ENCODE measurements around the gene HDAC7. TPM values are rescaled to one million over a fixed set of nuclear protein-coding genes. Genes with fewer than 3 reads are reported as not detected.

Gene HDAC7
- total RNA-seq, 1 donor from 2014 or later, result 152 TPM

DNA sequence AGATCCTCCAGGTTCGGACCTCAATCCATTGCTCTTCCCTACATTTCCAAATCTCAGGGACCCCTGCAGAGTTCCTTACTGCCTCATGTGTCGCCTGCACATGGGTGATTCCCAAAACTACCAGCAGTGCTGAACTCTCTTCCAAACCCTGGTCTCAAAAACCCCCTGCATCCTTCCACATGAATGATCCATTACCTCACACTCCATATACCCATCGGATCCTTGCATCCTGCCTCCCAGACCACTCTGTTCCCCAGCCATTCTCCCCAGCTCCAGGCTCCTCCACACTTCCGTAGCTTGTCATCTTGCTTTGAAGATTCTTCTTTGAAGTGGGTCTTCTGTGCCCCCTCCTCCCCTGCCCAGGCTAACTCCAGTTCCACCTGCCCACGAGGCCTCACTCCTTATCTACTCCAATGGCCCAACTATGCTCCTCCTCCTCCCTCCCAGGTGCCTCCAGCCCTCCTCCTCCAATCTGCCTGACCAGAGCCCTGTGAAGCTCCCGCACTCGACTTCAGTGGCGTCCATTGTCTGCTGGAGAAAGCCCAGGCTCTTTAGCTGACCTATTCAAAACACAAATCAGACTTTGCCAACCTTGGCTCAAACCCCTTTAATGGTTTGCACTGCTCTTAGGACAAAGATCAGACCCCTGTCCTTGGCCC lies 74.8 kb downstream of the HDAC7 start:
- ATAC-seq (no peak), DNase-seq (ENCODE audit: low spot score) (no peak)
- intact Hi-C loops (cut with DNase I), result no loop called here

- intact Hi-C loops (cut with DNase I), result no loop called here
- DNase-seq (ENCODE audit: low spot score) (no peak), ATAC-seq (no peak)
These were observed 75.6 kb downstream of the HDAC7 start for GRCh38 chr12:47744005-47744651.

- DNase-seq (ENCODE audit: low spot score) (no peak), ATAC-seq (no peak)
- intact Hi-C loops (cut with DNase I), result no loop called here
These were observed 76.3 kb downstream of the HDAC7 start for GRCh38 chr12:47743311-47743860.

- no peak for ATAC-seq
- DNase-seq (ENCODE audit: low spot score), result no peak
- intact Hi-C loops (cut with DNase I), result no loop called here
These were observed 77.4 kb downstream of the HDAC7 start for GRCh38 chr12:47742253-47742825.

GRCh38 chr12:47741340-47741703 lies 78.4 kb downstream of the HDAC7 start:
- no peak for ATAC-seq
- intact Hi-C loops (cut with DNase I), result no loop called here
- DNase-seq (ENCODE audit: low spot score), result peak; percentile 89

DNA sequence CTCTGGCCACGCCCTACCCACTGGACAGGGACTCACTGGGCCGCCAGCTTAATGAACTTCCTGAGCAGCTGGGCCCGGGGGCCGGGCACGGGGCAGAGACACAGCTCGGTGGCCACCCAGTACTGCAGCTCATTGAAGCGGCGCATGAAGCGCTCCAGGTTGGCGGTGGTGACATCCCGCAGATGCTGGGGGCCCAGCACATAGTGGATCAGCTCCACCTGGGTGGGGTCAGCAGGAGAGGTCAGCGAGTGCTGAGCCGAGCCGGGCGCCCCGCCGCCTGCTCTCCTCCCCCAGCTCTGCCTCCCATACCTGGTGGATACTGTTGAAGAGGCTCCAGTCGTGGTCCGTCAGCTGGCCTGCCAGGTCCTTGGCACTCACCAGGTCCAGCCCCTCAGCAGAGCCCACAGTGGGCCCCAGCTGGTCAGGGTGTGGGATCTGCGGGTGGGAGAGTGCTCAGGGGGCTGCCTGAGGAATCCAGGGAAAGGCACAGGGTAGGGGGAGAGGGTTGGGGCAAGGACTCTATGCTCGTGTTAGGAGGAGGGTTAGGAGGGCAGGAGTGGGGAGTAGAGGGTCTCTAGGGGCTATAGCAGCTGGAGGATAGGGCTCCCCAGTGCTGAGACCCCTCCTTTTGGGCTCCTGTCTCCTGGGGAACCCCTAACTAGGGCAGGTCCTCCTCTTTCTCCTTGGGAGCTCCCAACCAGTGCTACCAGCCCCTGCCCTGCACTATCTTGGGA lies 78.9 kb downstream of the HDAC7 start:
- ATAC-seq (no peak), DNase-seq (ENCODE audit: low spot score) (no peak)
- intact Hi-C loops (cut with DNase I), result no loop called here

DNA sequence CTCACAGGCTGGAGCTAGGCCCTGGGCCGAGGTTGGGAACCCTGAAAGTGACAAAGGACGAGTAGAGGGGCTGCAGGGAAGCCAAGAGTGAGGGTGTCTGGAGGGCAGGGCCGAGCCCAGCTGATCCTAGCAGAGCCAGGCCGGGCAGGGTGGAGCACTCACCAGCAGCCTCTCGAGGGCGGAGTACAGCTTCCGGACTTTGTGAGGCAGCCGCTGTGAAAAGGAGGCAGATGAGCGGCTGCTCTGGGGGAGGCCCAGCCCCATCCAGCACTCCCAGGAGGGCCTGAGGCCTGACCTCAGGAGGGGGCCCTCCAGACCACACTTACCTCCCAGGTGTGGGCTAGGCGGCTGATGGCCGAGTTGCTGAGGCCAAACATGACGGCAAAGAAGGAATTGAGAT lies 79.7 kb downstream of the HDAC7 start:
- ATAC-seq (no peak), DNase-seq (ENCODE audit: low spot score) (no peak)
- intact Hi-C loops (cut with DNase I), result no loop called here

DNA sequence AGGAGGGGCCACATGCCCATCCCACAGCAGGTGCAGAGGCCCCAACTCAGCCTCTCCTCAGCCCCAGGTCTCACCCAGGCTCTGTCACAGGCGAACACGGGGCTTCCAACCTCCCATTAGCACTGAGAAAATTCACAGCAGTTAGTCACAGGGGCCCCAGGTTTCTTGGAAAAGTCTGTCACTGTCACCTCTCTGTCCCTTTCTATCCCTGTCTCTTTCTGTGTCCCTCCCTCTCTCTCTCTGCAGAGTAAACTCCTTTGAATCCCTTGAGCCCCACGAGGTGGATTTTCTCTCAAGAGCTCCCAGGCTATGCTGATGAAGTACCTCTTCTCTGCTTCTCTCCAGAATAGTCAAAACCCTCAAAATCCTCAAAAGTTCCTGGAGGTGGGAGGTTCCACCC lies 80.4 kb downstream of the HDAC7 start:
- intact Hi-C loops (cut with DNase I), result no loop called here
- DNase-seq (ENCODE audit: low spot score) (no peak), ATAC-seq (no peak)

DNA sequence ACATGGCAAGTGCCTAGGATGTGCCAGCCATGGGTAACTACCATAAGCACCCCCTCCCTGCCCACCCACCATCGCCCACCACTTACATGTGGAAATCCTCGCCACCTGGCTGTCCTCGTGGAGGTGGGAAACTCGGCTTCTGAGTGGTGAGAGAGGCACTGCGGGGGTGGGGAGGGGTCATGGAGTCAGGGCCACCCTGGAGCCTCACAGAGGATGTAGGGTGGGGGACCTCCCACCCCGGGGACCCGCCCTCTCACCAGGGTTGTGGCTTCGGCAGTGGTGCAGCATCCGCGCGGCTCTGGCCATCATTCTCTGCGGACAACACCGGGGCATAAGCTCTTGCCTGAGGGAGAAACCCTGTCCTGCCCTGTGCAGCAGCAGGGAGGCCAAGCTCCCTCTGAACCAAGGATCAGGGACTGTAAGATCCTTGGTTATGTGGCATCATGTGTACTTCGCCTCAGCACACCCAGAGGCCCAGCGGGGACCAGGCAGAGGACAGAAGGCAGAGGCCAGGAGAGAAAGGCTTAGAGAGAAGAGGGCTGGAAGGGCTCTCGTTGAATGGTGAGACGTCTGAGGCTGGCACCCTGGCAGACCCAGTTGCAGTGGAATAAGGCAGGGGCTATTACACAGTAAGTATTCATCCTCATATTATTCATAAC lies 81.6 kb downstream of the HDAC7 start:
- intact Hi-C loops (cut with DNase I), result no loop called here
- ATAC-seq (no peak), DNase-seq (ENCODE audit: low spot score) (no peak)

GRCh38 chr12:47736877-47737676 lies 82.6 kb downstream of the HDAC7 start:
- ATAC-seq, result peak; percentile 88
- intact Hi-C loops (cut with DNase I), result no loop called here
- peak; percentile 87 for DNase-seq (ENCODE audit: low spot score)

DNA sequence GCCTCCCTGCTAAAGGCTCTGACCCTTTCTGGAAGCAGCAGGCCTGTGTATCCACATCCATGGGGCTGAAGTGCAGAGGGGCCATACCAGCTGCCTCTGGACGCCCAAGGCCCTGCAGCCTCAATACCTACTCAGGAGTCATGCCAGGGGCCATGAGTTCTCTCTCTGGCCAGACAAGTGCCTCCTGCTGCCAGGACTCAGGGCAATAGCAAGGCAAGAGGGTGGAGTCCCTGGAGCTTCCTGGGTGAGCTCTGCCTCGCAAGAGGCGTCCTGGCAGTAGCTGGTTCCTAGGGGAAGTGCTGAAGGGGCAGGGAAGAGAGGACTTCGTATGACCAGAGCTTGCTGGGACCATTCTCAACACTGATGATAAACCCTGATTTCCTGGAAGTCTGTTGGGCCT lies 83.5 kb downstream of the HDAC7 start:
- no peak for DNase-seq (ENCODE audit: low spot score)
- intact Hi-C loops (cut with DNase I), result no loop called here
- no peak for ATAC-seq

- ATAC-seq (no peak), DNase-seq (ENCODE audit: low spot score) (no peak)
- intact Hi-C loops (cut with DNase I), result no loop called here
These were observed 84.1 kb downstream of the HDAC7 start for GRCh38 chr12:47735649-47736048.

- ATAC-seq (no peak), DNase-seq (ENCODE audit: low spot score) (no peak)
- intact Hi-C loops (cut with DNase I), result no loop called here
These were observed 84.8 kb downstream of the HDAC7 start for GRCh38 chr12:47734725-47735480.

DNA sequence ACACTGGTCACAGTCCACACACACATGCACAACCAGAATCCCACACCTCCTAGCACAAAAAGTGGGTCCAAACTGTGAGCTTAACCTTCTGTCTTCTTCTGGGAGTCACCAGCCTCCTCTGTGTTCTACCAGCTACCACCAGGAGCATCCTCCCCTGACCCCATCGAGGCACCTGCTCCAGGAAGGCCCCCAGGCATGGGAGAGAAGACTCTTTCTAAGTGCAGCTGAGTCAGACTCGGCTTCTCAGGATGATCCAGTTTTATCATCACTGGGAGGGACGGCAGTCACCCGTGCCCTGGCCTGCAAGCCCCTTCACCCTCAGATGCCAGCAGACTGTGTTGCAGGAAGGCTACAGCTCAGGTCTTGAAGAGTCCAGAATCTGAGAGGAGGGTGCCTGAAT lies 86.6 kb downstream of the HDAC7 start:
- ATAC-seq (no peak), DNase-seq (ENCODE audit: low spot score) (no peak)
- intact Hi-C loops (cut with DNase I), result no loop called here
